ENCODE data around the gene TSEN54.
A peak's percentile ranks its signal among the peaks of the same experiment; 100 is the strongest.

TSEN54 gene

GRCh38 chr17:75513641-75514000, 2.7 kb upstream of the TSEN54 start:
- H3K4me3 ChIP-seq (replicated peaks; ENCODE audit: insufficient read depth, low read length), result no peak overlapping the region
- no peak overlapping the region for H3K27ac ChIP-seq (replicated peaks)
- TF ChIP-seq CTCF (IDR thresholded peaks at IDR 0.05; ENCODE audit: insufficient read depth, low read length), result no peak
- no peak for TF ChIP-seq SPI1 (IDR thresholded peaks at IDR 0.05; ENCODE audit: borderline replicate concordance, low read depth)
- TF ChIP-seq, protein P1, sequence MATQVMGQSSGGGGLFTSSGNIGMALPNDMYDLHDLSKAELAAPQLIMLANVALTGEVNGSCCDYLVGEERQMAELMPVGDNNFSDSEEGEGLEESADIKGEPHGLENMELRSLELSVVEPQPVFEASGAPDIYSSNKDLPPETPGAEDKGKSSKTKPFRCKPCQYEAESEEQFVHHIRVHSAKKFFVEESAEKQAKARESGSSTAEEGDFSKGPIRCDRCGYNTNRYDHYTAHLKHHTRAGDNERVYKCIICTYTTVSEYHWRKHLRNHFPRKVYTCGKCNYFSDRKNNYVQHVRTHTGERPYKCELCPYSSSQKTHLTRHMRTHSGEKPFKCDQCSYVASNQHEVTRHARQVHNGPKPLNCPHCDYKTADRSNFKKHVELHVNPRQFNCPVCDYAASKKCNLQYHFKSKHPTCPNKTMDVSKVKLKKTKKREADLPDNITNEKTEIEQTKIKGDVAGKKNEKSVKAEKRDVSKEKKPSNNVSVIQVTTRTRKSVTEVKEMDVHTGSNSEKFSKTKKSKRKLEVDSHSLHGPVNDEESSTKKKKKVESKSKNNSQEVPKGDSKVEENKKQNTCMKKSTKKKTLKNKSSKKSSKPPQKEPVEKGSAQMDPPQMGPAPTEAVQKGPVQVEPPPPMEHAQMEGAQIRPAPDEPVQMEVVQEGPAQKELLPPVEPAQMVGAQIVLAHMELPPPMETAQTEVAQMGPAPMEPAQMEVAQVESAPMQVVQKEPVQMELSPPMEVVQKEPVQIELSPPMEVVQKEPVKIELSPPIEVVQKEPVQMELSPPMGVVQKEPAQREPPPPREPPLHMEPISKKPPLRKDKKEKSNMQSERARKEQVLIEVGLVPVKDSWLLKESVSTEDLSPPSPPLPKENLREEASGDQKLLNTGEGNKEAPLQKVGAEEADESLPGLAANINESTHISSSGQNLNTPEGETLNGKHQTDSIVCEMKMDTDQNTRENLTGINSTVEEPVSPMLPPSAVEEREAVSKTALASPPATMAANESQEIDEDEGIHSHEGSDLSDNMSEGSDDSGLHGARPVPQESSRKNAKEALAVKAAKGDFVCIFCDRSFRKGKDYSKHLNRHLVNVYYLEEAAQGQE (IDR thresholded peaks at IDR 0.05; ENCODE audit: insufficient replicate concordance, low read depth), result no peak
- TF ChIP-seq GABPA (IDR thresholded peaks at IDR 0.05; ENCODE audit: low read depth), result no peak
- TF ChIP-seq POLR2AphosphoS5 (IDR thresholded peaks at IDR 0.05; ENCODE audit: low read depth), result no peak
- DNase-seq (ENCODE audit: low read depth in 1 of 2, low spot score in 1 of 2), result no peak
- peaks cover 12% of the 10 kb centered on the region for H3K27me3 ChIP-seq (ENCODE audit: insufficient read depth, poor library complexity, severe bottlenecking)

DNA sequence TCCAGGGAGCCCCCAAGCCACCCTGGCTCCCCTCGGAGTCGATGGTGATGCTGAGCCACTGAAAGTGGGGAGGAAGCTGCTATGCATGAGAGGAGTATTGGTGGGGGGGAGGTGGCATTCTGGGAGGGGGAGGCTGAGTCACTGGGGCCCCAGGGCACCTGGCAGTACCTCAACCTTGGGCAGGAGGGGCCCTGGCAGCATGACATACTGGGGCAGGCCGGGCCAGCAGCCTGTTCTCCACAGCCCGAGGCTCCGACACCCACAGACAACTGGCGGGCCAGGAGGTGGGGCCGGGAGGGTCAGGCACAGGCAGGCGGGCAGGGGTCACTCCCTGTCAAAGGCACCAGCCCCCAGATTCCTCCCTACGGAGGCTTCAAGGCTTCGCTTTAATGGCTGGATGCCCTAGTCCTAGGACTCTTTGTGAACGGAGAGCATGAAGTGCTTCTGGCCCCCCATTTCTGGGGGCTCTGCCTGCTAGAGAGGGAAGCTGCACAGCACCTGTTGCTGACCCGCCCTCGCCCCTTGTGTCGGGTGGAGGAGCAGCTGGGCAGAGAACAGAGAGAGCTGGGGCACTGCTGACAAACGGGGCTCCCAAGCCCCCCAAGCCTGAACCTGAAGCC, 1.9 kb upstream of the TSEN54 start:
- Histone ChIP-seq H3K27ac (replicated peaks) (no peak overlapping the region), H3K4me3 (replicated peaks; ENCODE audit: insufficient read depth, low read length) (no peak overlapping the region), H3K27me3 (ENCODE audit: insufficient read depth, poor library complexity, severe bottlenecking) (peaks cover 12% of the 10 kb centered on the region)
- no peak for DNase-seq (ENCODE audit: low read depth in 1 of 2, low spot score in 1 of 2)
- TF ChIP-seq CTCF (IDR thresholded peaks at IDR 0.05; ENCODE audit: insufficient read depth, low read length), result no peak
- no peak for TF ChIP-seq SPI1 (IDR thresholded peaks at IDR 0.05; ENCODE audit: borderline replicate concordance, low read depth)
- TF ChIP-seq, protein P1 (IDR thresholded peaks at IDR 0.05; ENCODE audit: insufficient replicate concordance, low read depth), result no peak
- no peak for TF ChIP-seq GABPA (IDR thresholded peaks at IDR 0.05; ENCODE audit: low read depth)
- no peak for TF ChIP-seq POLR2AphosphoS5 (IDR thresholded peaks at IDR 0.05; ENCODE audit: low read depth)

DNA sequence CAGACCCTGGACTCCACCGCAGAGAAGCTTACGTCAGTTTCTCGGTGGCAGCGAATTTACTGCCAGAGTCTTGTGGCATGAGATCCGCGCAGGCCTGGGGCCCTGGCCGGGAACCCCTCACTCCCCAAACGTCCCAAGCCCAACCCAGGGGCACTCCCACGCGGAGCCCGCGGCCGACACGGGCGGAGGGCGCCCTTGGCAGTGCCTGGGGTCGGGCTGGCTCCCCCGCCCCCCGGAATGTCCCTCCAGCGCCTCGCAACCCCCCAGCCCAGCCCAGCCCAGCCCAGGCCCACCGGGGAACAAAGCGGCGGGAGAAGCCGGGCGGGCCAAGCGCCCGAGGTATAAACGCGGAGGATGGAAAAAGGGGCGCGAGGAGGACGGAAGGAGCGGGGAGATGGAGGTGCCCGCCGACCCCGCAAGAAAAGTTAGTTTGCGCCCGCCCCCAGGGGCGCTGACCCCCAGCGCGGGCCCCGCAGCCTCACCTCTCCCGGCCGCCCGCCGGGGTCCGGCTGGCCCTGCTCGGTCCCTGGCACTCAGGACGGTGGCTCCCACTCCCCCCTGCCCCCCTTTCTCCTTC, 1.3 kb upstream of the TSEN54 start:
- no peak for DNase-seq (ENCODE audit: low read depth in 1 of 2, low spot score in 1 of 2)
- no peak overlapping the region for H3K27ac ChIP-seq (replicated peaks)
- TF ChIP-seq SPI1 (IDR thresholded peaks at IDR 0.05; ENCODE audit: borderline replicate concordance, low read depth), result no peak
- no peak for TF ChIP-seq POLR2AphosphoS5 (IDR thresholded peaks at IDR 0.05; ENCODE audit: low read depth)
- no peak for TF ChIP-seq GABPA (IDR thresholded peaks at IDR 0.05; ENCODE audit: low read depth)
- TF ChIP-seq, protein P1 (IDR thresholded peaks at IDR 0.05; ENCODE audit: insufficient replicate concordance, low read depth), result no peak
- TF ChIP-seq CTCF (IDR thresholded peaks at IDR 0.05; ENCODE audit: insufficient read depth, low read length), result no peak

More for the DNA sequence above, 1.3 kb upstream of the TSEN54 start:
- Histone ChIP-seq H3K27me3 (ENCODE audit: insufficient read depth, poor library complexity, severe bottlenecking) (peaks cover 12% of the 10 kb centered on the region), H3K4me3 (replicated peaks; ENCODE audit: insufficient read depth, low read length) (peak overlapping the region; percentile 88)
